ENCODE measurements around the gene RASGRP3. TPM values are rescaled to one million over a fixed set of nuclear protein-coding genes. Genes with fewer than 3 reads are reported as not detected.

Gene RASGRP3
- total and polyA plus RNA-seq, 9 of the 15 experiments (the other 6 are each of a cell fraction or from before 2014, with no cell fraction given): 0.18 to 1.7 (median 1.2) TPM

GRCh38 chr2:33531549-33532059 is 55.2 kb downstream of the RASGRP3 start:
- FAIRE-seq: no peak
- ATAC-seq: no peak
- 0% methylated on average over 3 of the region's 3 CpGs for whole genome bisulfite sequencing (ENCODE audit: insufficient coverage, low coverage, missing lambda C conversion rate)
- H3K9ac ChIP-seq (ENCODE audit: insufficient read depth in 1 of 2, low read depth in 2 of 2, low read length in 2 of 2): no peak overlapping the region
- in situ Hi-C loops (cut with MboI): no loop called here
- ChIA-PET CTCF (ENCODE audit: low intra/inter-chr PET ratio) (no interaction called here), POLR2A (interaction anchor here (0.6 kb wide), 1 partner anchor 77 kb away, joined by 3 read pairs; no protein-coding TSS in a partner anchor)
- H3K27ac ChIP-seq (ENCODE audit: extremely low read depth, low read depth, low read length): no peak overlapping the region; the same call in 2 of the 3 replicates
- TF ChIP-seq POLR2H (tag; IDR thresholded peaks at IDR 0.05; ENCODE audit: low read depth): no peak
- no peak for TF ChIP-seq ZBTB9 (CRISPR knock-in tag; IDR thresholded peaks at IDR 0.05)
- no peak for TF ChIP-seq SIRT6 (IDR thresholded peaks at IDR 0.05; ENCODE audit: low read depth, low read length)
- peak; percentile 83 for TF ChIP-seq RBM25 (IDR thresholded peaks at IDR 0.05; ENCODE audit: low read depth, low read length, severe bottlenecking)
- TF ChIP-seq POLR2AphosphoS2 (IDR thresholded peaks at IDR 0.05; ENCODE audit: low read length): no peak
- no peaks in the 10 kb centered on the region for H4K20me1 ChIP-seq (replicated peaks; ENCODE audit: control insufficient read depth, insufficient read depth, low read length)
- no peak overlapping the region for H3K4me2 ChIP-seq (ENCODE audit: insufficient read depth, low read length)
- no peaks in the 10 kb centered on the region for H3K36me3 ChIP-seq (ENCODE audit: control insufficient read depth, insufficient read depth, low read length)
- H3K27me3 ChIP-seq (ENCODE audit: control insufficient read depth in 2 of 2, insufficient read depth in 2 of 2, low read length in 2 of 2): peaks cover 1 to 6% of the 10 kb centered on the region in 2 experiments; a peak in 3 of 5 replicates
- BruUV-seq (replicated peaks): no TSS peak
- no peak for DNase-seq (ENCODE audit: extremely low read depth in 1 of 4, low spot score in 3 of 4)
- H2AFZ ChIP-seq (ENCODE audit: low read depth, low read length): no peak overlapping the region
- H3K4me3 ChIP-seq: no peak overlapping the region
- no peaks in the 10 kb centered on the region for H3K9me3 ChIP-seq (replicated peaks; ENCODE audit: control insufficient read depth, insufficient read depth, low read depth, low read length)
- H3K4me1 ChIP-seq (replicated peaks in 1 of 2; ENCODE audit: control insufficient read depth in 2 of 2, insufficient read depth in 2 of 2, low read length in 2 of 2): no peaks in the 10 kb centered on the region
- H3K9me1 ChIP-seq (ENCODE audit: control insufficient read depth, insufficient read depth, low read length): no peaks in the 10 kb centered on the region
- no peaks in the 10 kb centered on the region for H3K79me2 ChIP-seq (ENCODE audit: control insufficient read depth, insufficient read depth, low read length)
- intact Hi-C loops (cut with micrococcal nuclease): no loop called here

Measured in K562 (cell line).